IPS-20b (cell line): ENCODE results near the gene RIPOR2.
"Not testable (repeated sequence)": the region's sequence is repeated elsewhere in the genome, so short reads cannot be mapped to it uniquely, and the experiment has no call there.

Experiments
- H3K27ac ChIP-seq: one replicate; pipeline ENCODE4 v1.5.1; 2013; ENCODE audit warnings: low read length
- H3K27me3 ChIP-seq: 2 replicates; pipeline ENCODE4 v1.6.1; 2013; ENCODE audit warnings: mild to moderate bottlenecking, low read length, inconsistent platforms; ENCODE audit not compliant: insufficient read depth
- H3K36me3 ChIP-seq: 2 replicates; pipeline ENCODE4 v1.6.1; 2013; ENCODE audit warnings: low read depth, mild to moderate bottlenecking, inconsistent platforms, low read length, moderate library complexity; ENCODE audit not compliant: insufficient read depth
- H3K4me1 ChIP-seq: 2 replicates; pipeline ENCODE4 v1.6.1; 2013; ENCODE audit warnings: mild to moderate bottlenecking, control low read depth, inconsistent platforms, low read length, moderate library complexity; ENCODE audit not compliant: insufficient read depth
- H3K4me3 ChIP-seq: 2 replicates; pipeline ENCODE4 v1.5.1; 2013; ENCODE audit warnings: mild to moderate bottlenecking, low read length, inconsistent platforms
- H3K9ac ChIP-seq: 2 replicates; pipeline ENCODE4 v1.6.1; 2013; ENCODE audit warnings: low read depth, mild to moderate bottlenecking, inconsistent platforms, low read length, moderate library complexity
- H3K9me3 ChIP-seq: 2 replicates; pipeline ENCODE4 v1.6.1; 2013; ENCODE audit warnings: mild to moderate bottlenecking, low read depth, low read length, inconsistent platforms; ENCODE audit not compliant: insufficient read depth

RIPOR2 gene

DNA sequence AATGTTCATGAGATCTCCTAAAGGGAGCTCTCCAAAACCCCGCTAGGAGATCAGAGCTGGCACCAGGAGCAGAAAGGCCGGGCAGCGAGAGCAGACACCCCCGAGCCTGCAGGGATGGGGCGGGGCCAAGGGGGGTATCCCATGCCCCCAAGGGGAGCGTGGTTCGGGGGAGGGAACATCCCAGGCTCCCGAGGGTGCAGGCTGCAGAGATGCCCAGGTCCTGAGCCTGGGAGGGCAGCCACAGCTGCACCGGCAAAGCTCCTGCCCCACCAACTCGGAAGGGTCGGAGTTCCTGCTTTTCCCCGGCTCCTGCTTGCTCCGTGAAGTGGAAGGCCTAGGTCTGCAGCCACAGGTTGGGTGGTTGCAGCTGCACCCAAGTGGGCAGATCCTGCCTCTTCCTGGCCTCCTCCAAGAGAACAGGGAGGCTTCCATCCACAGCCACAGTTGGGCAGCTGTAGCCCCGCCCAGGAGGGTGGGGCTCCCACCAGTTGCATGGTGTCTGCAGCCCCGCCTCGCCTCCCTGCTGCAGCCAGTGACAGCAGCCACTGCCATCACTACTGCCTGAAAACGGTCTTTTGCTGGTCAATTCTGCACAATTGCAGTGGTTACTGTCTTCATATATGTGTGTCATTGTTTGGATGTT, 174.4 kb downstream of the RIPOR2 start:
- Histone ChIP-seq H3K9me3 (no peaks in the 10 kb centered on the region), H3K36me3 (no peaks in the 10 kb centered on the region), H3K9ac (no peak overlapping the region), H3K4me1 (no peaks in the 10 kb centered on the region), H3K4me3 (no peak overlapping the region), H3K27me3 (no peaks in the 10 kb centered on the region), H3K27ac (no peak overlapping the region)

DNA sequence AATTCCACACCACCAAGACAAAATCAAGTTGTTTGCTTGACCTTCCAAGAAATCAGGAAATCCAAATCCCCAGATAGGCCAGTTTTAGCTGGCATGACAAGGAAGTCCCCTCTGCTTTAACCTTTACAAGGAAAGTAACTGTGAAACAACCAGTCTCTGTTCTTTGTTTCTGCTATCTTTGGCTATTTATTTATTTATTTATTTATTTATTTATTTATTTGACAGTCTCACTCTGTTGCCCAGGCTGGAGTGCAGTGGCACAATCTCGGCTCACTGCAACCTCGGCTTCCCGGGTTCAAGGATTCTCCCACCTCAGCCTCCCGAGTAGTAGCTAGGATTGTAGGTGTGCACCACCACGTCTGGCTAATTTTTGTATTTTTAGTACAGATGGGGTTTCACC, 175.6 kb downstream of the RIPOR2 start:
- H3K36me3 ChIP-seq: no peaks in the 10 kb centered on the region
- no peak overlapping the region for H3K9ac ChIP-seq
- H3K9me3 ChIP-seq: no peaks in the 10 kb centered on the region
- H3K4me3 ChIP-seq: no peak overlapping the region
- H3K4me1 ChIP-seq: no peaks in the 10 kb centered on the region
- no peak overlapping the region for H3K27ac ChIP-seq
- H3K27me3 ChIP-seq: no peaks in the 10 kb centered on the region

DNA sequence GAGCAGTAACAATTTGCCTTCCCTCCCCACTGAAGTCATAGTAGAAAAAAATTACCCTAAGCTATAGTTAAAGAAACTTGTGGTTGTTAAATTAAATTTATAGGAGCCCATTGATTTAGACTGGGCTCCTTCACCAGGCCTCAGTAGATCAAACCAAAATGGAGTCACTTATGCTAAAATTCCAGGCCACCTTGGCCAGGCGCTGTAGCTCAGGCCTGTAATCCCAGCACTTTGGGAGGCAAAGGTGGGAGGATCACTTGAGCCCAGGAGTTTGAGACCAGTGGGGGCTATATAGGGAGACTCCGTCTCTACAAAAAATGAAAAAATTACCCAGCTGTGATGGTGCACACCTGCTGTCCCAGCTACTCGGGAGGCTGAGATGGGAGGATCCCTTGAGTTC, 176.0 kb downstream of the RIPOR2 start:
- H3K9me3 ChIP-seq: no peaks in the 10 kb centered on the region
- H3K36me3 ChIP-seq: no peaks in the 10 kb centered on the region
- H3K27ac ChIP-seq: no peak overlapping the region
- no peak overlapping the region for H3K9ac ChIP-seq
- H3K4me1 ChIP-seq: no peaks in the 10 kb centered on the region
- H3K27me3 ChIP-seq: no peaks in the 10 kb centered on the region
- no peak overlapping the region for H3K4me3 ChIP-seq

DNA sequence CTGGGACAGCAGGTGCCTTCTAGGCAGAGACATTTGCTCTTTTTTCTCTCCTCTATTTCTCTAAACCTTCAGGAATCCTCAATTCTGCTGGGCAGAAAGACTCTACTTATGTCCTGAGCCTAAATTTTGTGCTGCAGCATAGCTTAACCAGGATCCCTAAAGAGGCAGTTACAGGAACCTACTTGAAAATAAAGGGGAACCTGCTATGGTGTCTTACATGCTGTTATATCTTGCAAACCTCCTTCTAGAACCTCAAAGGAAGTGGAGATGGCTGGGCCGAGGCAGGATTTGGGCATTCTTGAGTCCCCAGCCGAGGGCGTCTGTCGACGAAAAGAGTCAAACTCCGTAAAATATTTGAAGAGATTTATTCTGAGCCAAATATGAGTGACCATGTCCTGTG, 178.1 kb downstream of the RIPOR2 start:
- H3K27me3 ChIP-seq: no peaks in the 10 kb centered on the region
- no peak overlapping the region for H3K4me3 ChIP-seq
- no peak overlapping the region for H3K9ac ChIP-seq
- H3K27ac ChIP-seq: no peak overlapping the region
- H3K36me3 ChIP-seq: no peaks in the 10 kb centered on the region
- no peaks in the 10 kb centered on the region for H3K9me3 ChIP-seq
- H3K4me1 ChIP-seq: no peaks in the 10 kb centered on the region

DNA sequence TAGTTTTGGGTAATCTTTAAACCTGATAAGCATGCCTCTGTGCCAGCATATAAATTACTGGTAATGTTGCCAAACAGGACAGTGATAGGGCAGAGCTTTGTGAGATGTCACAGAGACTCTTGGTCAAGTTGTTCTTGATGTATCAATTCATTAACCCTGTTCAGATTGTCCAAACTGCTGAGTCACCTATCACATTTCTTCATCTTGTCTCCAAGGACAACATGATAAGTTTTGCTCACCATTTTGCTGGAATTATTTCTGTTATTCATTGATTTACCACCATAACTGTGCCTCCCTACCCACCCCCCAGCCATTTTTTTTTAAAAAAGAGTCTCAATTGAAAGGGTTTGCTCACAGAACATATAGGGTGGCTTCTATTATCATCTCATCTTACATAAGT, 180.5 kb downstream of the RIPOR2 start:
- no peak overlapping the region for H3K27ac ChIP-seq

DNA sequence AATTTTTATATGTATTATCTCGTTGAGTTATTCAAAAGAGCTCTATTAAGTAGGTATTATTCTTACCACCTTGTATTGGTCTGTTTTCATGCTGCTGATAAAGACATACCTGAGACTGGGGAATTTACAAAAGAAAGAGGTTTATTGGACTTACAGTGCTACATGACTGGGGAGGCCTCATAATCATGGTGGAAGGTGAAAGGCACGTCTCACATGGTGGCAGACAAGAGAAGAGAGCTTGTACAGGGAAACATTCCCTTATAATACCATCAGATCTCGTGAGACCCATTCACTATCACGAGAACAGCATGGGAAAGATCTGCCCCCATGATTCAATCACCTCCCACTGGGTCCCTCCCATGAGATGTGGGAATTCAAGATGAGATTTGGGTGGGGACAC, 181.4 kb downstream of the RIPOR2 start:
- H3K4me1 ChIP-seq: not testable (repeated sequence)

More for the DNA sequence above, 180.5 kb downstream of the RIPOR2 start:
- Histone ChIP-seq H3K27me3 (no peaks in the 10 kb centered on the region), H3K4me3 (no peak overlapping the region), H3K36me3 (no peaks in the 10 kb centered on the region), H3K4me1 (no peaks in the 10 kb centered on the region), H3K9me3 (no peaks in the 10 kb centered on the region), H3K9ac (no peak overlapping the region)

More for the DNA sequence above, 181.4 kb downstream of the RIPOR2 start:
- H3K9me3 ChIP-seq, H3K27me3 ChIP-seq, H3K4me3 ChIP-seq, H3K27ac ChIP-seq, H3K36me3 ChIP-seq, H3K9ac ChIP-seq: not testable (repeated sequence)
